ENCODE results near the gene ELN. TPM values are rescaled to one million over a fixed set of nuclear protein-coding genes. Genes with fewer than 3 reads are reported as not detected.

The ELN gene
- total RNA-seq, 1 donor from 2014 or later, result 395 TPM

GRCh38 chr7:74115326-74115725 is 87.4 kb downstream of the ELN start:
- no peaks in the 10 kb centered on the region for H3K4me1 ChIP-seq
- H3K36me3 ChIP-seq, result peaks cover 34 to 46% of the 10 kb centered on the region in 2 donors
- H3K9me3 ChIP-seq, result no peaks in the 10 kb centered on the region
- H3K27ac ChIP-seq, result no peak overlapping the region
- no peak for TF ChIP-seq CTCF (IDR thresholded peaks at IDR 0.05)
- DNase-seq (ENCODE audit: low spot score in 2 of 2), result no peak
- no peaks in the 10 kb centered on the region for H3K27me3 ChIP-seq
- intact Hi-C loops (cut with DNase I), result no loop called here
- H3K4me3 ChIP-seq, result no peak overlapping the region

- intact Hi-C loops (cut with DNase I), result no loop called here
- H3K4me1 ChIP-seq, result no peaks in the 10 kb centered on the region
- H3K9me3 ChIP-seq, result no peaks in the 10 kb centered on the region
- no peak for TF ChIP-seq CTCF (IDR thresholded peaks at IDR 0.05)
- no peak for DNase-seq (ENCODE audit: low spot score in 2 of 2)
- no peak overlapping the region for H3K4me3 ChIP-seq
- H3K27me3 ChIP-seq, result no peaks in the 10 kb centered on the region
- H3K27ac ChIP-seq, result no peak overlapping the region
- peaks cover 34 to 46% of the 10 kb centered on the region in 2 donors for H3K36me3 ChIP-seq
Measured at GRCh38 chr7:74116356-74116755, 88.4 kb downstream of the ELN start.

Other genes starting within 250 kb of the ELN start
- gene CLDN4, start 197.2 kb upstream of the ELN start, total RNA-seq, result 0.21 TPM
- not detected for gene METTL27, start 185.7 kb upstream of the ELN start, total RNA-seq
- gene TMEM270, start 167.0 kb upstream of the ELN start, total RNA-seq, result not detected
- 30.0 TPM for gene LIMK1, start 55.6 kb downstream of the ELN start, total RNA-seq
- gene EIF4H, start 146.2 kb downstream of the ELN start, total RNA-seq, result 150 TPM
- 1.5 TPM for gene LAT2, start 181.8 kb downstream of the ELN start, total RNA-seq
- 37.7 TPM for gene RFC2, start 226.2 kb downstream of the ELN start, total RNA-seq